Esophagus squamous epithelium (tissue), 4 donors: ENCODE results near the gene RASSF5.

ENCODE experiments used
- CTCF ChIP-seq, 6 experiments: fragments of 450-650 bp in 4 of 6; fragments of 200-600 bp in 2 of 6; sonication (generic) in 2 of 6; IDR thresholded peaks; one replicate each; pipeline ENCODE4 v1.5.1; 2016 to 2019; ENCODE audit warnings: antibody characterized with exemption in 6 of 6, mild to moderate bottlenecking in 4 of 6, moderate library complexity in 4 of 6
- POLR2A ChIP-seq, 4 donors: fragments of 450-650 bp; IDR thresholded peaks; one replicate each; pipeline ENCODE4 v1.6.1; 2017; ENCODE audit warnings: antibody characterized with exemption in 4 of 4, mild to moderate bottlenecking in 4 of 4, moderate library complexity in 3 of 4

GRCh38 chr1:206491616-206492015 is 15.7 kb upstream of the RASSF5 start:
- TF ChIP-seq CTCF (IDR thresholded peaks at IDR 0.05) (no peak), POLR2A (IDR thresholded peaks at IDR 0.05) (no peak)
